Stimulated activated CD8-positive, alpha-beta memory T cell treated with anti-CD3 and anti-CD28 coated beads, Interleukin-15, amount 100 ng/mL, for 24 hours (primary cell): ENCODE data around the gene FOLR1.

ENCODE experiments used
- DNase-seq: peaks from one replicate; pipeline ENCODE4 v3.0.0-alpha.2; 2020; ENCODE audit warnings: low read depth

FOLR1 gene

GRCh38 chr11:72235351-72236057 is 43.6 kb downstream of the FOLR1 start:
- DNase-seq, result no peak

DNA sequence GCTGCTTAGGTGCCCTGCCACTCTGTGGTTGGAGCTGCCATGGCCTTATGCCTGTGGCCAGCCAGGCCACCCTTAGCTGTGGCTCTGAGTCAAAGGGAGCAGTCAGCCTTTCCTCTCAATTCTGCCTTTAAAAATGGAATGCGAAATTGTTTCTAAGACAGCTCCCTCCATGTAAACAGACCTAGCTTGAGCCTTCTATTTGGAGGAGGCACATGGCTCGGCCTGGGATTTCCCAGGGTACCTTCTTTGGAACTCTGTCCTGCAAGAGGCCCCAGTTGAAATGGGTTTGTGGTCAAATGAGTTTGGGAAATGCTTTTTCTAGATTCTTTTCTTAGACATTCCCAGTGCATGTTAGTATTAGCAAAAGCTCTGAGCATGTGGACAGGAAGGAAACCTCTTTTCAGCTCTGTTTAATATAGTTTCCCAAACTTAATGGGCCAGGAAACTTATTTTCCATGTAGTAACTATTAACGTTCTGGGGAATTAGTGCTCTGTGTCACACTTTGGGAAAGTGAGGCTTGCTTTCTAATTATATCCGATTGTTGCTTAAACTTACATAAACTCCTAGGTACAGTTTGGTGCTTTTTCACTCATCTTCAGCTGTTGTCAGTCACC is 44.2 kb downstream of the FOLR1 start:
- DNase-seq, result no peak

DNA sequence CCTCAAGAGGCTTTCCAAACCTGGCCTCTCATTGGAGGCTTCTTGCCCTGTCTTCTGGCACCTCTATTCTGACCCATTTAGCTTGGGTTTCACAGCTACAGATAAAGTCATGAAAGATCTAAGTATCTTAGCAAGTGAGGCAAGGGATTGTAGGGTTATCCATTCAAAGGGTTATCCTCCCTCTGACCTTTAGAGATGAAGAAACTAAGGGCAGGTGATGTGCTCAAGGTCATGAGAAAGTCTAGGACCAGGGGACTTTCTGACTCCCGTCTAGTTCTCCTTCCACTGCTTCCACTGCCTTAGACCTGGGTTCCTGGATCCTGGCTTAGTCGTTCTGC is 44.8 kb downstream of the FOLR1 start:
- no peak for DNase-seq

GRCh38 chr11:72237112-72237931 is 45.4 kb downstream of the FOLR1 start:
- DNase-seq, result no peak

DNA sequence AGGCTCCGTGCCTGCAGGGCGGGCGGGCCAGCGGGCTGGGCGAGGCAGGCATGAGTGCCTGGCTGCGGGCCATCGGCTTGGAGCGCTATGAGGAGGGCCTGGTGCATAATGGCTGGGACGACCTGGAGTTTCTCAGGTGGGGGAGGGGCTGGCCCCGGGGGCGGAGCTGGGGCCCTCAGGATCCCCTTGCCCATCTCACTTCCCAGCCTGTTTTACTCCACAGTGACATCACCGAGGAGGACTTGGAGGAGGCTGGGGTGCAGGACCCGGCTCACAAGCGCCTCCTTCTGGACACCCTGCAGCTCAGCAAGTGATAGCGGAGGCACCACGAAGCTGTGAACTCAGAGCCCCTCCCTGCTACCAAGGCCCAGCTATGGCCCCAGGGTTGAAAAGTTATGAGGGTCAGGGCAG is 46.1 kb downstream of the FOLR1 start:
- DNase-seq, result no peak

- no peak for DNase-seq
Measured at GRCh38 chr11:72238492-72239312, 46.8 kb downstream of the FOLR1 start.

- no peak for DNase-seq
Measured at GRCh38 chr11:72239313-72239848, 47.4 kb downstream of the FOLR1 start.

DNA sequence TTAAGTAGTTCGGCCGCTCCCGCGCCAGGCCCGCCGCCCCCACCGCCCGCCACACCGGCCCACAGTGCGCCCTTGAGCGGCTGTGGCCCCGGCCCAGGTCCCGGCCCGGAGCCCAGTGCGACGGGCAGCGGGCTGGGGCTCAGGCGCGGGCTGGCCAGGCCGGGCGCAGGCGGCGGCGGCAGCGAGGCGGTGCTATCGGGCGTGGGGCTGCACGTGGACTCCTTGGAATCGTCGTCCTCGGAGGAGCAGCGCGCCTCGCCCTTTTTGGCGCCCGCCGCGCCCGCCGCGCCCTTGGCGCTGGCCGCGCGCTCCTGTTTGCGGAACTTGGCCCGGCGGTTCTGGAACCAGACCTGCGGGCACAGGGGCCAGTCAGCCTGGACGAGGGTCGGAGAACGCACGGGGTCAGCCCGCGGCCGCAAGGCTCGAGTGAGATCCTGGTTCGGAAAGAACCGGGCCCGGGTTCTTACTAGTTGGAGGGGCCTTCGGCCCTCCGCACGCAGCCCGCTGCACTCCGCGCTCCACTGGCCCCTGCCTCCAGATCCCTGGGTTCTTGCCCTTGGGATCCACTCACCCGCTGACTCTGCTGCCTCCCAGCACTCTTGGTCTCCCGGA is 48.0 kb downstream of the FOLR1 start:
- no peak for DNase-seq

DNA sequence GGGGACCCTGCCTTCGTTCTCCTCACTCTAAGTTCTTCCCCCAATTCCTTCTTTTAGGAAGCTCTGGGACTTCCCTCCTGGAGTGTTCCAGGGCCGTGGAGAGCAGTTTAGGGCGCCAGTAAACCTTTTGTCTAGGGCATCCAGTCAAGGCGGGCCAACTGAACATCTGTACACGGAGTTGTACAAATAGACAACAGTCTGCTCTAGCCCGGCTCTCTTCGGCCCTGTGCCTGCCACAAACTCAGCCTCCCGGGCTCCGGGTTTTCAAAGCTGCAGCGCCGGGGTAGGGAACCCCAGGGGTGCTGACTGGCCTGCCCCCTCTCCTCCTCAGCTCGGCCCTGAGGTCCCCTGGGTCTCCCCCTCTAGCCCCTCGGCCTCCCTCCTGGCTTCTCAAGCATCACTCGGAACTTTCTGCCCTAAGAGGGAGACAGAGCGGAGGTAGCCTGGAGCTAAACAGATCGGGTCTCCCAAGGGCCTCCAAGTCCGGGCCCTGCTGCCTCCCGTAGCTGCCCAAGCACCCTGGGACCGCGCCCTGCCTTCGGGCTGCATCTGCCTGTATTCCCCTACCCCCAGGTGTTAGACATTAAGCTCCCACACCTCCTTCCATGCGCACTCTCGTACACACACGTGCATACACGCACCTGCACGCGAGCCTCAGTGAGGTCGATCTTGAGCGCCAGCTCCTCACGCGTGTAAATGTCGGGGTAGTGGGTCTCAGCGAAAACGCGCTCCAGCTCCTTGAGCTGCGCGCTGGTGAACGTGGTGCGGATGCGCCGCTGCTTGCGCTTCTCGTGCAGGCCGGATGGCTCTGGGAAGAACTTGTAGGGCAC is 48.7 kb downstream of the FOLR1 start:
- no peak for DNase-seq

GRCh38 chr11:72241291-72241781 is 49.4 kb downstream of the FOLR1 start:
- no peak for DNase-seq

DNA sequence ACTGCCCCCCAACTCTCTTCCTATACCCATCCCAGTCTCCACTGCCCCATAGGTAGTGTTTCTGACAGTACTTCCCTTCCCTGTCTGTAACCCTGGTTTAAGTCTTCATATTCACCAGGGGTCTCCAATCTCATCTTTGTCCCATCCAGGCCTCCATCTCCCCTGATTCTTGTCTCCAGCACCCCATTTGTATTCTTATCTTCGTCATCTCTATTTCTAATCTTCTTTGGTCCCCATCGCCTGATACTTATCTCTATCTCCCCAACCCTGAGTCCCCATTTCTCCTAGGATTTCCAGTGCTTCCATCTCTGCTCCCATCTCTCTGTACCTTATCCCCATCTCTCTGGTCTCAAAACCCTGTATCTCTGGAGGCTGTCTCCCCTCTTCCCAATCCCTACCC is 50.2 kb downstream of the FOLR1 start:
- no peak for DNase-seq

DNA sequence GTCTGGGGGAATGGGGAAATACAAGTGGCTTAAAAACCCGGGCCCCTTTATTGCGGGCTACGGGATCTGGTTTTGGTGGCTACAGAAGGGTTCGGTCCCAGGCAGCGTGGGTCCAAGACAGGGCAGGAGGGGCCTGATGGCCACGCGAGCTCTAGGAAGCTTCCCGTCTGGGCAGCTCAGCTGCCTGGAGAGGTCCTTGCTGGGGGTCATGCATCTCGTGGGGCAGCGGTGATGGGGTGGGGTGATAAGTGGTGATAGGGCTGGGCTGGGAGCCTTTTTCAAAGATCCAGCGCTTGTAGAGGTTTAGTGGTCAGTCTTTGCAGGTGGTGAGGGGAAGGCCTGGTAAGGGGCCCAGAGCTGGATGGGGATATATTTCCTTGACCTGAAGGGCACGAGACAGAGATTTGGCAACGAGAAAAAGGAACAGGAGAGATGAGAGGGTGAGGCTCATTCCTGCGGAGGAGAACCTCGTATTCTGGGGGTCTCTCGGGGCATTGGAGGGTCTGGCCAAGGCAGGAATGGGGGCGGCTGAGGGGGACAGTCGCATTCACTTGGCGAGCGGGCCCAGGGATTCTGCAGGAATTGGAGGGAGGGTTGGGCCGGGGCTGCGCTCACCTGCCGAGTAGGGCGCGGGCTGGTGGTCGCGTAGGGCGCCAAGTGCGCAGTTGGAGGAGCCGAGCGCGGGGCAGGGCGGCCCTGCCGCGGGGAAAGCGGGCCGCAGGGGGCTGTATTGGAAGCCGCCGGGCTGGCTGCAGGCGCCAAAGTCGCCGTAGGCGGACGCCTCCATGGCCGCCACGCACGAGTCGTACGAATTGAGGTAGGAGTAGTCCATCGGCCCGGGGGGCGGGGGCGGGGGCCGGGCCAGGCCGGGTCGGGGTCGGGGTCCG is 51.5 kb downstream of the FOLR1 start:
- DNase-seq, result no peak

GRCh38 chr11:72244060-72244360 is 52.1 kb downstream of the FOLR1 start, which contains the start of gene PHOX2A:
PHOX2A (minus strand) TSS chr11:72244176; CDS start chr11:72244004, 172 bp downstream.
- no peak for DNase-seq

DNA sequence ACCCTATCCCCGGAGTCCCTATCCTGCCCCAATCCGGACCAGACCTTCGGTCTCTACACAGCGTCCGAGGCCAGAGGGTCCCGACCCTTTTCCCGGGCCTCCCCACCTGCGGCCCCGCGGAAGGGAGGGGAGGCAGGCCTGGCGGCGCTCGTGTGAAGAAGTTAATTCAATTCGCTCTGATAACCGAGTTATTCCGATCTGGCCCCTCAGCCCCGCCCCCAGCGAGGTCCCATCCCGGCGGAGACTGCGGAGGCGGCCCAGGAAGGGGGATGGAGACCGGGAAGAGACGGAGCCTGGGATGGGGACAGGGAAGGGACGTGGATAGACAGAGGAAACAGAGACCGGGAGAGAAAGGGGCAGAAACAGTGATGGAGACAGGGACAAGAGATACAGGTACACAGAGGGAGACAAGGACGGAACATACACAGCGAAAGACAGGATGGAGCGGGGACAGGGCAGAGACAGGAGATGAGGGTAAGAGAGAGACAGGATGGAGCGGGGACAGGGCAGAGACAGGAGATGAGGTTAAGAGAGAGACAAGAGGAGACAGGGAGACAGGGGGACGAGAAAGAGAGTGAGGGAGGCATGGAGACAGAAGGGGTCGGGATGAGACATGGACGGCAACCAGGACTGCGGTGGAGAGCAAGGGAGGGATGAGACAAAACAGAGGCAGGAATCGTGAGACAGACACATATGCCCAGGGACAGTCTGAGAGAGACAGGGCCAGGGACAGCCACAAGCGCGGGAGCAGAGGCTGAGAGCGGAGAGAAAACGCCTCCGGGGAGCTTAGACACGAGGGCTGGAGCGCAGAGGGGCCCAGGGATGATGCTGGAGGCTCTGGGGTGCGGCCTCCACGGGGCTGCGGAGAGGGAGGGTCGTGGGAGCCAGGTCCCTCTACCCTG is 52.7 kb downstream of the FOLR1 start:
- DNase-seq, result no peak

DNA sequence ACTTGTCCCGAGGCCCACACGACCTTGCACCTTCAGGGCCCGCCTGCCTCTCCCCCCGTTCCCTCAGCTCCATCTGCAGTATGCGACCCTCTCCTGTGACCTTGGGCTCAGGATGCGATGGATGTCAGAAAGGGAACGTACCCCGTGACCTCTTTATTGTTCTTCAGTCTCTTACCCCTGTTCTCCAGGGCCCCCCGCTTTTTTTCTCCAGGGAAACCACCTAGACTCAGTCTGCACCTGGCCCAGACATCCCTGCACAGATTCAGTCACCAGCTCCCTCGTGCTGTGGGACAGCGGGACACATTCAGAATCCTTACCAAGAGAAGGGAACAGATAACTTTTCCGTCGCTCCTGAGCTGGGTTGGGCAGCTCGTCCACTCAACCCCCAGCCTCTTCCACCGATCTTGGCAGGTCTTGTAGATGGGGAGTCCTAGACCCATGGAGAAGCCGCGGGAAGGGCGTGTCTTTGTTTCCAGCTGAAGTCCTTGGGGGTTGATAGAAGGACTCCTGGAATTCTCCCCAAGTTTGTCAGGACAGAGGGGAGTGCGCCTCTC is 53.4 kb downstream of the FOLR1 start:
- no peak for DNase-seq
